ENCODE data around the gene CD40.
"Not testable (repeated sequence)": the region's sequence is repeated elsewhere in the genome, so short reads cannot be mapped to it uniquely, and the experiment has no call there.

Gene CD40

DNA sequence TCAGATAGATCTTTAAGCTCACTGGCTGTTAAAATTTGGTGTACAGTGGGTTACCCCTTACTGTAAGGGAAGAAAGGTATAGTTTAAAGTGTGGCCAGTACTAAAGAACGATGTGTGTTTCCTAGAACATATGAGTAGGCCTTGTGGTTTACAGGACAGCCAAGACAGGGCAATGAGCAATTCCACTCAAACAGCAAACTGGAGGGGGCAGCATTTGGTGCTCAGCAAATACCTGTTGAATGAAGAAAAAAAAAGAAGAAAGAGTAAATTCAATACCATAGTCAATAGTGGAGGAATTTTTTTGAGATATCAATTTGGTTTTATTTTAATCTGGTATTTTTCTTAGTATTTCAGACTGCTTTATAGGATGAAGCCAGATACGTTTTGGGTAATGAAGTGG is 24.6 kb upstream of the CD40 start:
- no peak for DNase-seq (ENCODE audit: low read depth)

DNA sequence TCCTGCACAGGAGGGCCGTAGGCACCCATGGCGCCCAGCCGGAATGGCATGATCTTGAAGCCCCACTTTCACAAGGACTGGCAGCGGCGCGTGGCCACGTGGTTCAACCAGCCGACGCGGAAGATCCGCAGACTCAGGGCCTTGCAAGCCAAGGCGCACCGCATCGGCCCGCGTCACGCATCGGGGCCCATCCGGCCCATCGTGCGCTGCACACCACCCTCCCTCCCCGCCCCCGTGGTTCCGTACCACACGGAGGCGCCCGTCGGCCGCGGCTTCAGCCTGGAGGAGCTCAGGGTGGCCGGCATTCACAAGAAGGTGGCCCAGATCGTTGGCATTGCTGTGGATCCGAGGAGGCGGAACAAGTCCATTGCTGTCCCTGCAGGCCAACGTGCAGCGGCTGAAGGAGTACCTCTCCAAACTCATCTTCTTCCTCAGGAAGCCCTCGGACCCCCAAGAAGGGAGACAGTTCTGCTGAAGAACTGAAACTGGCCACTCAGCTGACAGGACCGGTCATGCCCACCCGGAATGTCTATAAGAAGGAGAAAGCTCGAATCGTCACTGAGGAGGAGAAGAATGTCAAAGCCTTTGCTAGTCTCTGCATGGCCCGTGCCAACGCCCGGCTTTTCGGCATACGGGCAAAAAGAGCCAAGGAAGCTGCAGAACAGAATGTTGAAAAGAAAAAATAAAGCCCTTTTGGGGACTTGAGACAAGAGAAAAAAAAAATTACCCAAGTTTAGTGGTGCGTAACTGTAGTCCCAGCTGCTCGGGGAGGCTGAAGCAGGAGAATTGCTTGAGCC is 18.4 kb upstream of the CD40 start:
- no peak for DNase-seq (ENCODE audit: low read depth)

DNA sequence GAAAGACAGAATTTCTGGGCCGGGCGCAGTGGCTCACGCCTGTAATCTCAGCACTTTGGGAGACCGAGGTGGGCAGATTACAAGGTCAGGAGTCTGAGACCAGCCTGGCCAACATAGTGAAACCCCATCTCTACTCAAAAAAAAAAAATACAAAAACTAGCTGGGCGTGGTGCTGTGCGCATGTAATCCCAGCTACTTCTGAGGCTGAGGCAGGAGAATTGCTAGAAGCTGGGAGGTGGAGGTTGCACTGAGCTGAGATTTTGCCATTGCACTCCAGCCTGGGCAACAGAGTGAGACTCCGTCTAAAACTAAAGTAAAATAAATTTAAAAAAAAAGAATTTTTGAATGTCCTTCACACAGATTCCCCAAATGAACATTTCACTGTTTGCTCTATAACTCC is 17.7 kb upstream of the CD40 start:
- DNase-seq (ENCODE audit: low read depth) = not testable (repeated sequence)

DNA sequence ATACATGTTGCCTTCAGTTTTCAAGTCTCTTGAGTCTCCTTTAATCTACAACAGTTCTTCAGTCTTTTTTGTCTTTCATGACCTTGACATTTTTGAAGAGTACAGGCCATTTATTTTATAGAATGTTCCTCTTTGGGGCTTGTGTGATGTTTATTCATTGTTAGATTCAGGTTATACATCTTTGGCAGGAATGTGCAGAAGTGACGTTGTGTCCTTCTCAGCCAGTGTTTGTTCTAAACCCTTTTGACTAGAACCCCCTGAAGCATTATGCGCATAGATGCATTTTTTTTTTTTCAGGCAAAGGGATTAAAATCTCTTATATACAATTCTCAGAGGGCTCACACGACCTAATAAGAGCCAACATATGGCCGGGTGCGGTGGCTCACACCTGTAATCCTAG is 17.1 kb upstream of the CD40 start:
- DNase-seq (ENCODE audit: low read depth) = no peak

DNA sequence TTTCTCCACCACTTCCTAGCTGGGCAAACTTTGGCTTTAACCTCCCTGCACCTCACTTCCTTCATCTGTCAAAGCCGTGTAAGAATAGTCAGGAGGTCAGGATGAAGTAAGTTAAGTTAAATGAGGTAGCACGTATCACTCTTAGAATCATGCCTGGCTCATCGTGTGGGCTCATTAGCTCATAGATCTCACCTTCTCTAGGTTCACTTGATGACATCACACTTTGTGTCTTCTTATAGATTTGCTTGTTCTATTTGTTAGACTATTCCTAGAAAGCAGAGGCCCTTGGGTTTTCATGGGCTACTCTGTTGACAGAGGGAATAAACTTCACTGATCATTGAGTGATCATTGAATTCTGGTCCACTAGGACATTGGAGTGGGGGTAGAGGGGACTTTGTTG is 16.2 kb upstream of the CD40 start:
- DNase-seq (ENCODE audit: low read depth) = no peak

DNA sequence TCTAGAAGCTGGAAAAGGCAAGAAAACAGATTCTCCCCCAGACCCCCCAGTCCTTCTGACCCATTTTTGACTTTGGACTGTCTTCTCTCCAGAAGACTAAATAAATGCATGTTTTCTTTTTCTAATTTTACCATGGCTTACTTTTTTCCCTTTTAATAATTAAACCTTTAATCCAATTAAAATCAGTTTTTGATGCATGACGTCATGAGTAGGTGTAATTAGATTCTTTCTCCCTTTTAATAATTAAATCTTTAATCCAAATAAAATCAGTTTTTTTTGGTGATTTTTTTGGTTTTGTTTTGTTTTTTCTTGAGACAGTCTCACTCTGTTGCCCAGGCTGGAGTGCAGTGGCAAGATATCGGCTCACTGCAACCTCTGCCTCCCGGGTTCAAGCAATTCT is 15.2 kb upstream of the CD40 start:
- DNase-seq (ENCODE audit: low read depth) = no peak

DNA sequence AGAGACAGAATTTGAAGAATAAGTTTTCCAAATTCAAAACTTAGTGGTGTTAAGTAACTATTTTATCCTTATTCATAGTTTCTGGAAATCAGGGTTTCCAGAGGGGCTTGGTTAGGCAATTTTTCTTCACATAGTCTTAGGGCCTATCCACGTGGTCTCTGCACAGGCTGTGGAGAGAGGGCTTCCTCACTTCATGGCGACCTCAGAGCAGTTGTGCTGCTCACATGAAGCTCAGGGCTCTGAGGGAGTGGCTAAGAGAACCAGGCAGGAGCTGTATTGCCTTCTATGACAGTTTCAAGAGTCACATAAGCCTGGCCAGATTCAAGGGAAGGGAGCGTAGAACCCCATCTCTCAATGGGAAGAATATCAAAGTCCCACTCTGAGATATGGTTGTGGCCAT is 13.9 kb upstream of the CD40 start:
- no peak for DNase-seq (ENCODE audit: low read depth)

DNA sequence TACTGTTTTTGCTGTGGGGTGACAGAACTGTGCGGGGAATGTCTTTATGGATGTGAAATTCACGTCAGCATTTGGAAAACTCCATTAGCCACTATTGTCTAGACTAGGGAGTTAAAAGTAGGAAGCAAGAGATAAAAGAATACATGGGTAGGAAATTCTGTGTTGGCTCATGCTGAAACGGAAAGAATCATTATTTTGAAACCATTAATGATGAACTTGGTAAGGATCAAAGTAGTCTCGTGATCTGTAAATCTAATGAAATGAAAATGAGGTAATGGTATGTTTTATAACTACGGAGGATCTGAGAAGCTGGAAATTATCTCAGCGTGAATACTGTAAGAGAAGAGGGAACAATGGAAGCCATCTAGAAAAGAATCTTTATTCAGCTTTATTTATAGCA is 11.1 kb upstream of the CD40 start:
- DNase-seq (ENCODE audit: low read depth) = no peak

DNA sequence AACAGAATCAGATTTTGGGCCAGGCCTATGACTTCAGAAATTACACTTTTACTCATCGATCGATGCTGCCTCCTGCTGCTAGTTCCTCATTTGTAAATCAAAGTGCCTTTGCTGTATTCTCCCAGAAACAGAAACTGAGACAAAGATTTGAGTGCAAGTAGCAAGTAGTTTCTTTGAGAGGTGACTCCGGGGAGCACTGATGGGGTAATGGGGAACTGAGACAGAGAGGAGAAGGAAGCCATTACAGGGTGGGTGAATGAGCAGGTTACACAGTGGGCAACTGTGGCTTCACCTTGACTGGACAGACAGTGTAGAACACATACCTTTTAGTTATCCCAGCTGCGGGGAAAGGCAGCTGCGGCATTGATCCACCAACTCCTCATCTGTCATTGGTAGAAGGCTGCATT is 9.7 kb upstream of the CD40 start:
- DNase-seq (ENCODE audit: low read depth) = no peak

DNA sequence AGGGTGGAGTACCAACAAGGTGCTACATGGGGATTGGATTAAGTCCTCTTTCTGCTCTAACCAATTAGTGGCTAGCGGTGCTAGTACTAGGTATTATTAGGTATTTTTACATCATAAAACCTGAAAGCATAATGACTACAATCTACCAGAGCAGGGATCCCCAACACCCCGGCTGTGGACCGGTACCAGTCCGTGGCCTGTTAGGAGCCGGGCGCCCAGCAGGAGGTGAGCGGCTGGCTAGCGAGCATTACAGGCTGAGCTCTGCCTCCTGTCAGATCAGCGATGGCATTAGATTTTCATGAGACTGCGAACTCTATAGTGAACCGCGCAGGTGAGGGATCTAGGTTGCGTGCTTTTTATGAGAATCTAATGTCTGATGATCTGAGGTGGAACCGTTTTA is 9.1 kb upstream of the CD40 start:
- DNase-seq (ENCODE audit: low read depth) = no peak

DNA sequence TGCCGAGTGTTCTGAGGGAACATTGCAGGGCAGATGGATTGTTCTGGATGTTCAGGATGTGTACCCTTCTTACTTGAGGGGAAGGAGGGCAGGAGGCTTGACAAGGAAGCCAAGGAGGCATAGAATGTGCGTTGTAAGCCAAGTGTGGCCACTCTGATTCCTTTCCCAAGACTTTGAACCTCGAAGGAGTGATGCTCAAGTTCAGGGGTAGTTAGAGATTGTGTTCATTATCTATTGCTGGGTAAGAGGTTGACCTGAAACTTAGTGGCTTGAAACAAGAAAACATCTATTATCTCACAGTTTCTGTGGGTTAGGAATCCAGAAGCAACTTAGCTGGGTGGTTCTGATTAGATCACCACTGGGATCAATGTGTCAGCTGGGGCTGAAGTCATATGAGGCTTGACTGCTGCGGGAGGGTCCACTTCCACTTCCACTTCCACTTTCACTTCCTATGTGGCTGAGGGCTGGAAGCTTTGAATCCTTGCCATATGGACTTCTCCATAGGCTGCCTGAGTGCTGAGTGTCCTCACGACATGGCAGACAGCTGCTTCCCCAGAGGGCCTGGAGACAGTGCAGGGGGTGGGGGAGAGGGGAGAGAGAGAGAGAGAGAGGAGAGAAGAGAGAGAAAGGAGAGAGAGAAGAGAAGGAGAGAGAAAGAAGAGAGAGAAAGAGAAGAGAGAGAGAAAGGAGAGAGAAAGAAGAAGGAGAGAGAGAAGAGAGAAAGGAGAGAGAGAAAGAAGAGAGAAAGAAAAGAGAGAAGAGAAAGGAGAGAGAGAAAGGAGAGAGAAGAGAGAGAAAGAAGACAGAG is 6.9 kb upstream of the CD40 start:
- no peak for DNase-seq (ENCODE audit: low read depth)

DNA sequence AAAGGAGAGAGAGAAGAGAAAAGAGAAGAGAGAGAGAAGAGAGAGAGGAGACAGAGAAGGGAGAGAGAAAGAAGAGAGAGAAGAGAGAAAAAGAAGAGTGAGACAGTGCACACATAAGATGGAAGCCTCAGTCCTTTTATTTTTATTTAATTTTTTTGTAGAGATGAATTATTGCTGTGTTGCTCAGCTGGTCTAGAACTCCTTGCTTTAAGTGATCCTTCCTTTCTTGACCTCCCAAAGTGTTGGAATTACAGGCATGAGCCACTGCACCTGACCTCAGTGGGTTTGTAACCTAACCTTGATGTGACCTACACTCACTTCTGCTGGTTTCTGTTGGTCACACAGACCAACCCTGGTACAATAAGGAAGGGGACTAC is 6.3 kb upstream of the CD40 start:
- DNase-seq (ENCODE audit: low read depth) = no peak

DNA sequence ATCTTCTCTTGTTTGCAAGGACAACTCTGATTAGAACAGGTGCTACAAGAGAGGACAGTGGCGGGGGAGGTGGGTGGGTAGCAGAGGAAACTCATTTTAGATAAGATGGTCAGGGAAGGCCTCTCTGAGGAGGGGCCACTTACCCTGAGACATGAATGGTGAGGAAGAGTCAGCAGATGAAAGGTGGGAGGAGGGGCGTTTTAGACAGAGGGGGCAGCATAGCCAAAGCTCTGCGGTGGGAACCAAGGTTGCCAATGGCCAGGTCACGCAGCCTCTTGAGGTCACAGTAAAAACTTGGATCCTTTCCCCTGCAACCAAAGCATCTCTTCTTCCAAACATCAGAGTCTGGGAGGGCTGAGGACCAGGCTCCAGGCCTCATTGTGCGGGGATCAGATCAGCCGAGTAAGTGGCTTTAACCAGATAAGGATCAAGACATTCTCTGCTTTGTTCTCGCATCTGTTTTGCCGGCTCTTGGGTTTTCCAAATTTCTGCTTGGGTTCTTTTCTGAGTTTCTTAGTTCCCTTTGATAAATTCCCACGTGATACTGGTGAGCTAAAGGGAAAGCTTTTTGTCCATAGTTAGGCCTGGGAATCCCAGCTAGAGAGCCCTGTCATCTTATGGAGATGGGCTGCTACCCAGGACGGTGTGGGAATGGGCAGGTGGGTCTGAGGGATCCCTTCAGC is 5.5 kb upstream of the CD40 start:
- DNase-seq (ENCODE audit: low read depth) = no peak

DNA sequence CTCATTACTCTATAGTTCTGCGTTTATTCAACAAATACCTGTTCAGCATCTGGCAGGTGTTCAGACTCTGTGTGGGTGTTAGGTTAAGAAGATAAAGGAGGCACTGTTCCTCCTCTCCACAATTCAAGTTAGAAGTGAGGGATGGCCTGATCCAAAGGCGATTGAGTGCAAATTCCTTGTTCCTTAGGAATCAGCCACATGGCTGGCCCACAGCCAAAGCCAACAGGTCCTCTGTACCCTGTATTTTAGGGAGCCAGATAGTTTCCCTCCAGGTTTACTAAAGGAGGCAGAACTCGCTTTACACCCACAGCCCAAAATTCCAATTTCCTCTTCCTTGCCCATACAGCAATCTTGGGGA is 5.0 kb upstream of the CD40 start:
- DNase-seq (ENCODE audit: low read depth) = no peak

DNA sequence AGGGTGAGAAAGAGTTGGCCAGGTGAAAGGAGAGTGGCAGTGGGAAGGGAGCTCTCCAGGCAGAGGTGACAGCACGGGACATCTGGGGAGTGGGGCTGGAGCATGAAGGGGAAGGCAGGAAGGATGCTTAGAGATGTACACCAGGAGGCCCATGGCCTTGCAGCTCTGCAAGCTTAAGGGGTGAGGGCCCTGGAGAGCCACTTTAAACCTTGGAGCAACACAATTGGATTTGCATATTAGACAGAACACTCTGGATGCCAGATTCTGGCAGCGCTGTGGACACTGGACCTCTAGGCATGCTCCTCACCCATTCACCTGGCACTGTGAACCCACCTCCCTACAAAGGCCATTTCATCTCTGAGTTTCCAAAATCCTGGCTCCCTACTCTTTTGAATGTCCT is 3.7 kb upstream of the CD40 start:
- DNase-seq (ENCODE audit: low read depth) = no peak

DNA sequence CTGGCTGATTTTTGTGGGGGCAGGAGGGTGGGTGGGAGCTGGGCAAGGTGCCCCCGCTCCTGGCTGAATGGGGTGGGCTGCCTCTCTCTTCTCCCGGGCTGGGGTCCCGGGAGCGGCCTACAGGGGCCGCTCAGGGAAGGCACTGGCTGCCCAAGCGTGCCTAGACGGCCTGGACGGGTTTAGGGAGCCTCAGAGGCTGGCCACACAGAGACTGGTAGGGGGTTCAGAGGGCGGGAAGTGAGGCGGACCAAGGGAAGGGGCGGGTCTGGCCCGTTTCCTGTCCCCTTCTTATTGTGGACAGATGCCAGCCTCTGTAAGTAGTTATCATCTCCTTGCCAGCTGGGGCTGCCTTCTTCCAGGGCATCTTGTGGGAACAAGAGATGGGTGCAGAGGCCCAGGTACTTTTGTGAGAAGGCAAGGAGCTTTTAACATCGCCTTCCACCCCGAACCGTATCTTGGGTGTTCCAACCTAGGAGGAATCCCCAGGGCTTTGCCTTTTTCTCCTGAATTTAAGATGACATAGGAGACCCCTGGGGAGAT is 437 bp downstream of the CD40 start:
- DNase-seq (ENCODE audit: low read depth) = no peak

DNA sequence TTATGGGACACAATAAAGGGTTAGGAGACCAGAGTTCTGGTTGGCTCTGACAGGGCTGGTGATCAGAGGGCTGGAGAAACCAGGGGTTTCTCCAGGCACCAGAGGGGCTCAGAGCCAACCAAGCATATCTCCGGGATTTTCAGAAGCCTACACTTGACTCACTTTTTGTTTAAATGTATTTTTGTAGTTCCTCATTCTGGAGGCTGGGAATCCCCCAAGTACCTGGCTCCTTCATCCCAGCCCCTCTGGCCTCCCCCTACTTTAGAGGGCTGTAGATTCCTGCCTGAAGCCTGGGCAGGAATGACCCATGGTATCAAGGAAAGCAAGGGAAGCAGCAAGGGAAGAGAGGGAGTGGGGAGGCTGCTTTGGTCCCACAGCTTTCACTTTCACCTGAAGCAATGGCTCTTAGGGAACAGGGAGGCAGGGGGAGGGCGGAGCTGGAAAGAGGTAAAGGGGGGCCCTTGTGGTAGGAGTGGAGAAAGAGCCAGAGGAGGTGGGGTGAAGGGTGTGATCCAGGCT is 973 bp downstream of the CD40 start:
- no peak for DNase-seq (ENCODE audit: low read depth)

DNA sequence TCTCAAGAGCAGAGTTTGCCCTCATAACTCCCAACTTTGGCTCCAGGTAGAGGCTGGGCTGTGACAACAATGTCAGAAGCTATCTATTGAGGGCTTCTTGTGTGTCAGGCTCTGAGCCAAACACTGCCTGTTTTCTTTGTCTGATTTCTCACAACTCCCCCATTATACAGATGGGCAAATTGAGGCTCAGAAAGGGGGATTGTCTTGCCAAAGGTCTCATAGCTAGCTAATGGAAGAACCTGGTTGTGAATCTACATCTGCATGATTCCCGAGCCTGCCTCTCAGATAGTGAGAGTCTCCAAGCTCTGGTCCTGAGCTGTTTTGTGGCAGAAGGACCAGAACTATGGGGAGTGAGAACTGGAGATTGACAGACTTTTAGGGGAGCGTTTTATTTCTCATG is 1.4 kb downstream of the CD40 start:
- no peak for DNase-seq (ENCODE audit: low read depth)

DNA sequence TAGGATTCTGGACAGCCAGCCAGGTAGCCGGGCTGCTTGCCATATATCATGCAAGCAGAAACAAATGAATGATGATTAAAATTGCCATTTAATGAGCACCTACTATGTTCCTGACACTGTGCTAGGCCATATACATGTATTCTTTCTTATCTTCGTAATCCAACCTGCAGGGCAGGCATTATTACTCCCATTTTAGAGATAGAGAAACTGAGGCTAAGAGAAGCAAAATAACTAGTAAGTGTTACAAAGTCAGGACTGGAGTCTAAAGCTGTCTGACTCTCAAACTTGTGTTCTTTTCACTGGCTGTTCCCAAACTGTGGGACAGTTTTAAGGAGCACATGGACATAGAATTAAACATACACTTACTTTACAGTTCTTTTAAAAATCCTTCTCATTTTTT is 2.0 kb downstream of the CD40 start:
- no peak for DNase-seq (ENCODE audit: low read depth)

DNA sequence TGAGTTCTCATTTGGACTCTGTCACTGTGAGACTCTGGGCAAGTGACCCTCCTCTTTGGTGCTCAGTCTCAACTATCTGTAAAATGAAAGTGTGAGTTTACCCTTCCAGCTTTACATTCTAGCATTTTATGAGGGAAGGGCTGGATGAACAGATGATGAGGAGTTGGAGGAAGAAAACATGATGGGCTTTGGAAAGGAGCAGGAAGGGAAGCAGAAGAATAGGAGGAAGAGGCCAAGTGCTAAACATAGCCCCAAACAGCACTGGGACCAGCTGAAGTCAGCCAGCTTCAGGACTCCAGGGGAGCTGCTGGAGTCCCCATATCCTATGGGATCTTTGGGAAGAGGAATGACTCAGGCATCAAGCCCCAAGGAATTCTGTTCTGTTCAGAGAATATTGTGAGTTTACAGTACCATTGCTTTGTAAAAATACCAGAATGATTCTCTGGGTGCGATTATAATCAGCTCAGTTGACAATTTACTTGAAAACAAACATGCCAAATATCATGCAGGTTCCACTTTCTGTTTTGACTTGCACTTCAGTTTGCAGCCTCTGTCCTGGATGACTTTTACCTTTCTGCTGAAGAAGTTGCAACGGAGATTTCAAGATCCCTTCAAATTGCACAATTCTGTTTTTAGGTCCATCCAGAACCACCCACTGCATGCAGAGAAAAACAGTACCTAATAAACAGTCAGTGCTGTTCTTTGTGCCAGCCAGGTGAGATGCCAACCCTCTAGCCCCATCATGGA is 3.2 kb downstream of the CD40 start:
- DNase-seq (ENCODE audit: low read depth) = no peak

DNA sequence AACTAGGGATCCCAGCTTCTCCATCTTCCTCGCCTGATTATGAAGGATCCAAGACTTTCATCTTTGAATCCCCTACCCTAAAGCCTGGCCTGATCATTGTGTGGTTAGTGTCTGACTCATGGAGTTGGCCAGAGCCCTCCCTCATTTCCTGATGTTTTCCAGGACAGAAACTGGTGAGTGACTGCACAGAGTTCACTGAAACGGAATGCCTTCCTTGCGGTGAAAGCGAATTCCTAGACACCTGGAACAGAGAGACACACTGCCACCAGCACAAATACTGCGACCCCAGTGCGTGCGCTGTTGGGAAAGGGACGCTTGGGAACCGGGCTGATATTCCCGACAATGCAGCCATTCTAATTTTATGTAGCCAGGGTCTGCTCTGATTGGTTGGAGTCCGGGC is 4.0 kb downstream of the CD40 start:
- DNase-seq (ENCODE audit: low read depth) = no peak
